Ovary (tissue), 9 donors: ENCODE data around the gene LIN52. TPM values are rescaled to one million over a fixed set of nuclear protein-coding genes. Genes with fewer than 3 reads are reported as not detected.

Experiments
- DNase-seq, 5 donors: peaks; one replicate each; pipeline ENCODE4 v3.0.0-alpha.2; 2019 to 2020
- H3K27ac ChIP-seq, 2 donors: fragments of 200-600 bp; one replicate each; pipeline versions ENCODE4 v1.5.1 to v1.8.0; 2019 to 2022
- H3K27me3 ChIP-seq: fragments of 200-600 bp; one replicate; pipeline ENCODE4 v1.8.0; 2022
- H3K36me3 ChIP-seq: fragments of 200-600 bp; sonication (generic); one replicate; pipeline ENCODE4 v1.5.1; 2019
- H3K4me1 ChIP-seq: one replicate; pipeline ENCODE4 v1.8.1; 2013; ENCODE audit warnings: mild to moderate bottlenecking, moderate library complexity; ENCODE audit not compliant: insufficient read depth
- H3K4me3 ChIP-seq: fragments of 200-600 bp; sonication (generic); one replicate; pipeline ENCODE4 v1.5.1; 2017
- H3K9me3 ChIP-seq, 2 donors: fragments of 200-600 bp in 1 of 2; sonication (generic) in 1 of 2; one replicate each; pipeline versions ENCODE4 v1.5.1 to v1.8.1; 2013 to 2019; ENCODE audit warnings: mild to moderate bottlenecking in 1 of 2, moderate library complexity in 1 of 2
- CTCF ChIP-seq, 3 donors: fragments of 450-650 bp in 2 of 3; fragments of 200-600 bp in 1 of 3; IDR thresholded peaks; one replicate each; pipeline versions ENCODE4 v1.5.1 to v1.8.0; 2016 to 2022; ENCODE audit warnings: antibody characterized with exemption in 3 of 3, mild to moderate bottlenecking in 1 of 3
- EP300 ChIP-seq: sonication (generic); formaldehyde crosslinking; IDR thresholded peaks from one replicate; pipeline ENCODE4 v1.6.1; 2017; ENCODE audit warnings: antibody characterized with exemption
- POLR2A ChIP-seq: fragments of 450-650 bp; IDR thresholded peaks from one replicate; pipeline ENCODE4 v1.6.1; 2017; ENCODE audit warnings: antibody characterized with exemption, mild to moderate bottlenecking, moderate library complexity
- WGBS, 3 donors: extraction: QIAGEN DNeasy Blood & Tissue Kit in 1 of 3; methylation state at CpG; one replicate each; pipeline versions ENCODE4 v1.1.5 to v1.1.7; 2013 to 2017; 5-methylcytosine and 5-hydroxymethylcytosine counted together
- intact Hi-C, 4 donors: fragments of 100-400 bp; cut with DNase I; formaldehyde crosslinking; loops; one replicate each; pipeline versions ENCODE4 v1.11.0 to v1.15.1; 2022 to 2023
- polyA plus RNA-seq, 2 donors: library from polyadenylated mRNA; stranded (reverse); fragments of 200-250 nt in 1 of 2; fragments of 350-450 nt in 1 of 2; fragmentation: Illumina TruSeq in 1 of 2; extraction: RNeasy Lipid Tissue Mini Kit (QIAGEN cat#74804) in 1 of 2; gene quantifications; one replicate each; pipeline ENCODE4 v1.2.3, GENCODE V29; 2013 to 2014
- total RNA-seq, 7 donors: library from RNA; depleted of rRNA in 2 of 7; stranded (reverse); fragments of >200 nt in 2 of 7; fragmentation: NEBNext Ultra II Directional in 3 of 7; extraction: Animal tissue kit (Norgen Biotek cat#: 25700) in 3 of 7; gene quantifications; one replicate each; pipeline versions ENCODE4 v1.1.0 to v1.2.4, GENCODE V29; 2016 to 2023
- donor health status: DM: no; HTN: no; CAD: no; lungs with moderate emphysema.
- donor health status: DM: no; HTN: no; CAD: no.
- donor health status: Bipolar disorder and iron deficiency.
- donor health status: DM: yes; HTN: yes; CAD: no.
- donor health status: DM: no; HTN: no; CAD: no.
- donor health status: DM: yes; HTN: yes; CAD: no.

Gene LIN52
- total and polyA plus RNA-seq, 9 donors: 8.6 to 12.5 (median 10.0) TPM

DNA sequence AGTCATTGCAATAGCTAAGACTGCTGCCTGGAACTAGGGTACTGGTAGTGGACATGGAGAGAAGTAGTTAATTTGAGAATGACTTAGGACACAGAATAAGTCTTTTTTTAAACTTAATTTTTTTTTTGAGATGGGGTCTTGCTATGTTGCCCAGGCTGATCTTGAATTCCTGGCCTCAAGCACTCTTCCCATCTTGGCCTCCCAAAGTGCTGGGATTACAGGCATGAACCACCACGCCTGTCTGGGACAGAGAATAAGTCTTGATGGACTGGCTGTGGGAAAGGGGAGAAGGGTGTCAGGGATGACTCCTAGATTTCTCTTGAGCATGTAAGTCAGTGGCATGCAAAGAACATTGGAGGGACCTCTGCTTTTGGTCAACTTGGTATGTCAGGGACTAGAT is 42.9 kb downstream of the LIN52 start:
- WGBS, 3 donors: 96 to 100% (median 100%) methylated on average over 1 of the region's 1 CpG
- Histone ChIP-seq H3K36me3 (no peaks in the 10 kb centered on the region), H3K9me3 (no peaks in the 10 kb centered on the region), H3K4me1 (no peaks in the 10 kb centered on the region), H3K27ac (no peak overlapping the region), H3K27me3 (no peaks in the 10 kb centered on the region), H3K4me3 (no peak overlapping the region)
- intact Hi-C loops: no loop called here
- TF ChIP-seq CTCF (IDR thresholded peaks at IDR 0.05): no peak
- TF ChIP-seq EP300: no peak
- no peak for TF ChIP-seq POLR2A
- DNase-seq: no peak

GRCh38 chr14:74133833-74134481 is 49.2 kb downstream of the LIN52 start:
- no peak overlapping the region for H3K27ac ChIP-seq
- WGBS, 3 donors: 70 to 84% (median 72%) methylated on average over 3 of the region's 3 CpGs
- no peak for DNase-seq
- H3K4me1 ChIP-seq: no peaks in the 10 kb centered on the region
- H3K36me3 ChIP-seq: no peaks in the 10 kb centered on the region
- H3K4me3 ChIP-seq: no peak overlapping the region
- intact Hi-C loops: no loop called here
- H3K27me3 ChIP-seq: no peaks in the 10 kb centered on the region
- TF ChIP-seq CTCF (IDR thresholded peaks at IDR 0.05) (no peak), POLR2A (no peak), EP300 (no peak)
- no peaks in the 10 kb centered on the region for H3K9me3 ChIP-seq

DNA sequence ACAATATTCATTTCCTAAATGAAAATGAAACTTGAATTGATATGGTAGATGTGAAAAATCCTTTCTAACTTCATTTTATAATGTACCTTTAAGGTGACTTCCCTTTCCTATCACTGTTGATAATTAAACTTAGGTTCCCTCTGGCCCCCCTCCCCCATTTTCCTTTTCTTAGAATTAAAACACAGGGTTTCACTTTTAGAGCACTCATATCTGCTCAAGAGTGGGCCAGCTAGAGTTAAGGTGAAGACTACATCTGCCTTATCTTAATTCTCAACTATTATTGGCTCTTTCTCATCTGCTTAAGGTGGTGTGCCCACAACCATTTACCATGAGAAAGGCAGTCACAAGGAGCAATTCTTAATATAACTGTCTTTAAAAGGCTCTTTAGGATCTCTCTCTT is 49.7 kb downstream of the LIN52 start:
- no peaks in the 10 kb centered on the region for H3K9me3 ChIP-seq
- H3K4me3 ChIP-seq: no peak overlapping the region
- no peaks in the 10 kb centered on the region for H3K27me3 ChIP-seq
- H3K27ac ChIP-seq: no peak overlapping the region
- TF ChIP-seq EP300 (no peak), POLR2A (no peak), CTCF (IDR thresholded peaks at IDR 0.05) (no peak)
- DNase-seq: no peak
- no peaks in the 10 kb centered on the region for H3K36me3 ChIP-seq
- no peaks in the 10 kb centered on the region for H3K4me1 ChIP-seq
- intact Hi-C loops: no loop called here

GRCh38 chr14:74135426-74135825 is 50.7 kb downstream of the LIN52 start:
- Histone ChIP-seq H3K9me3 (no peaks in the 10 kb centered on the region), H3K27me3 (no peaks in the 10 kb centered on the region), H3K36me3 (no peaks in the 10 kb centered on the region), H3K4me3 (no peak overlapping the region), H3K4me1 (no peaks in the 10 kb centered on the region), H3K27ac (no peak overlapping the region)
- TF ChIP-seq POLR2A: no peak
- no peak for TF ChIP-seq EP300
- no peak for TF ChIP-seq CTCF (IDR thresholded peaks at IDR 0.05)
- WGBS, 3 donors: 74 to 94% (median 74%) methylated on average over 1 of the region's 1 CpG
- intact Hi-C loops: no loop called here
- no peak for DNase-seq
